ENCODE results near the gene RGS18. TPM values are rescaled to one million over a fixed set of nuclear protein-coding genes. Genes with fewer than 3 reads are reported as not detected.

RGS18 gene, protein sequence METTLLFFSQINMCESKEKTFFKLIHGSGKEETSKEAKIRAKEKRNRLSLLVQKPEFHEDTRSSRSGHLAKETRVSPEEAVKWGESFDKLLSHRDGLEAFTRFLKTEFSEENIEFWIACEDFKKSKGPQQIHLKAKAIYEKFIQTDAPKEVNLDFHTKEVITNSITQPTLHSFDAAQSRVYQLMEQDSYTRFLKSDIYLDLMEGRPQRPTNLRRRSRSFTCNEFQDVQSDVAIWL
- total RNA-seq (2022; extraction: Qiagen RNA extraction; ENCODE audit: low read depth): not detected in 5 replicates

GRCh38 chr1:192158181-192158580 is at the start of gene RGS18:
TSS of gene RGS18 (plus strand) at chr1:192158462. CDS start at chr1:192158638, 176 bp downstream.

Other genes starting within 250 kb of the RGS18 start
- not detected in 5 replicates for gene RGS21, start 158.5 kb downstream of the RGS18 start, total RNA-seq (2022; extraction: Qiagen RNA extraction; ENCODE audit: low read depth)